ENCODE data around the gene ACSBG1.

The ACSBG1 gene

DNA sequence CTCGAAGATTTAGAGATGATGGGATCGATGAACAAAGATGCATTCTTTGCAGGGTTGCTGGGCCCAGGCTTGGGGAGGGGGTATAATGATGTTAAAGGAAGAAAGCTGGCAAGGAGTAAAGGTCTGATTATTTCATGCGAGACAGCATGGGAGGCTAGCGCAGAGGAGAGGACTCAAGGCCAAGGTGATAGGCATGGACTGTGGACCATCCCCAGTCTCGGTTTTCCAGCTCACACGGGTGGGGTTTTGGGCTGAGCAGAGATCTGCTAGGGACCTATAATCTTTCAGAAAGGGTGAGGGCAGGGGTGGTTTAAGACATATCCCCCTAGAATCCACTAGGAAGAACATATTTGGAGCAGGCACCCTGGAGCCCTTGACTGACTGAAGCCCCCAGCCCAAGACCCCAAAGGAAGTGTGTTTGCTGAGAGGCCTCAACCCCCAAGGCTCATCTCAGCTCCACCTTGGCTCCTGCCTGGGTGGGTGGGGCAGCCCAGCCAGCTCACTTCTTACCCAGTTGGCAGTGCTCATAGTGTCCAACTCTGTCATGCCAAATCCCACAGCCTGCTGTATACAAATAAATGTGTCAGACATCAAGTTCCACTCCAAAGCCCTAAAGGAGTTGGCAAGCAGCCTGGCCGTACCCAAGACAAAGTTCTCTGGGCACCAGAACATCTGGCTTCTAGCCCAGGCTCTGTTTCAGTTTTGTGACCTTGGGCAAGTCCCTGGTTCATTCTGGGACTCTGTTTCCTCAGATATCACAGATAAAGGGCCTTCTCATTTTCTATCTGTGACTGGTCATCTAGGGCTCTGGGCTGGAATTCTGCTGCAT, 17.9 kb downstream of the ACSBG1 start:
- no peaks in the 10 kb centered on the region for H3K4me1 Mint-ChIP-seq (ENCODE audit: low read depth)
- H3K27ac Mint-ChIP-seq: no peak overlapping the region
- H3K36me3 Mint-ChIP-seq (ENCODE audit: low read depth): no peaks in the 10 kb centered on the region
- H3K4me3 Mint-ChIP-seq: no peak overlapping the region
- H3K27me3 Mint-ChIP-seq: peaks cover 4% of the 10 kb centered on the region
- no peaks in the 10 kb centered on the region for H3K9me3 Mint-ChIP-seq

DNA sequence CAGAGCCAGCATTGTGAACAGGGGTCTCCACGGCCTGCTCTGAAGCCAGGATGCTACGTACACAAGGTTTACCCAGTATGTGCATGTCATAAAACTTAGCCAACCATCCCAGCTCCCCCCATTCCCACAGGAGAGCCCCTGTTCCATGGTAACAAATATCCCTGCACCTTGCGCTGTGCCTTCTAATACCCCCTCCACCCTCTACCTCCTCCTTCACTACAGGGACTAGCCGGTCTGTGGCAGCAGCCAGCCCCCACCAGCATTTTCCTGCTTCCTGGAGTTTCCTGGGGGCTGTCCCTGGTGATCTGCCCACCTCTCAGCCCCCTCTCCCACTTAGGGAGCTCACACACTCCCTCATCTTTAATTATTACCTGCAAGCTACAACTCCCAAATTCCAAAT, 20.4 kb downstream of the ACSBG1 start:
- H3K36me3 Mint-ChIP-seq (ENCODE audit: low read depth): no peaks in the 10 kb centered on the region
- H3K4me1 Mint-ChIP-seq (ENCODE audit: low read depth): no peaks in the 10 kb centered on the region
- H3K27ac Mint-ChIP-seq: no peak overlapping the region
- H3K4me3 Mint-ChIP-seq: no peak overlapping the region
- peaks cover 4% of the 10 kb centered on the region for H3K27me3 Mint-ChIP-seq
- H3K9me3 Mint-ChIP-seq: no peaks in the 10 kb centered on the region

GRCh38 chr15:78213425-78213750, 21.0 kb downstream of the ACSBG1 start:
- no peak overlapping the region for H3K27ac Mint-ChIP-seq
- H3K4me3 Mint-ChIP-seq: no peak overlapping the region
- no peaks in the 10 kb centered on the region for H3K4me1 Mint-ChIP-seq (ENCODE audit: low read depth)

GRCh38 chr15:78212546-78213424, 21.6 kb downstream of the ACSBG1 start:
- Mint-ChIP-seq H3K27ac (no peak overlapping the region), H3K4me1 (ENCODE audit: low read depth) (no peaks in the 10 kb centered on the region), H3K36me3 (ENCODE audit: low read depth) (no peaks in the 10 kb centered on the region), H3K9me3 (no peaks in the 10 kb centered on the region), H3K4me3 (no peak overlapping the region), H3K27me3 (peaks cover 4% of the 10 kb centered on the region)

More at GRCh38 chr15:78213425-78213750, 21.0 kb downstream of the ACSBG1 start:
- no peaks in the 10 kb centered on the region for H3K9me3 Mint-ChIP-seq
- peaks cover 4% of the 10 kb centered on the region for H3K27me3 Mint-ChIP-seq
- no peaks in the 10 kb centered on the region for H3K36me3 Mint-ChIP-seq (ENCODE audit: low read depth)

DNA sequence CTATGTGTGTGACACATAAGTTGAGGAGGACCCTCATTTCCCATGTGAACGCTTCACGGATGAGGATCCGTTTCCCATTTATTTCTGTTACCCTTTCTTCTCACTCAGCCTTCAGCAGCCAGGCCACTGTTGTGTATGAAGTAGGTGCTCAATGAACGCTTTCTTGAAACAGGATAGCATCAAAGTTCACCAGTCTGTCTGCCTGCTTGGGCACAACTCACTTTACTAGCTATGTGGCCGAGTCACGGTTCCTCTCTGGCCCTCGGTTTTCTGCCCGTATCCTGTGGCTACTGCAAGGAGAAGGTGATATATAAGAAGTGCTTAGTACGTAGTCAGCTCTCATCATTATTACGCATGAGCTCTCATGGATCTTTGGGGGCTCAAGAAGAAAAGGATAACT, 22.4 kb downstream of the ACSBG1 start:
- peaks cover 4% of the 10 kb centered on the region for H3K27me3 Mint-ChIP-seq
- H3K9me3 Mint-ChIP-seq: no peaks in the 10 kb centered on the region
- H3K4me1 Mint-ChIP-seq (ENCODE audit: low read depth): no peaks in the 10 kb centered on the region
- H3K36me3 Mint-ChIP-seq (ENCODE audit: low read depth): no peaks in the 10 kb centered on the region
- H3K4me3 Mint-ChIP-seq: no peak overlapping the region
- no peak overlapping the region for H3K27ac Mint-ChIP-seq

GRCh38 chr15:78211189-78211921, 23.0 kb downstream of the ACSBG1 start:
- Mint-ChIP-seq H3K4me3 (no peak overlapping the region), H3K27me3 (peaks cover 4% of the 10 kb centered on the region), H3K4me1 (ENCODE audit: low read depth) (no peaks in the 10 kb centered on the region), H3K27ac (no peak overlapping the region), H3K9me3 (no peaks in the 10 kb centered on the region), H3K36me3 (ENCODE audit: low read depth) (no peaks in the 10 kb centered on the region)

DNA sequence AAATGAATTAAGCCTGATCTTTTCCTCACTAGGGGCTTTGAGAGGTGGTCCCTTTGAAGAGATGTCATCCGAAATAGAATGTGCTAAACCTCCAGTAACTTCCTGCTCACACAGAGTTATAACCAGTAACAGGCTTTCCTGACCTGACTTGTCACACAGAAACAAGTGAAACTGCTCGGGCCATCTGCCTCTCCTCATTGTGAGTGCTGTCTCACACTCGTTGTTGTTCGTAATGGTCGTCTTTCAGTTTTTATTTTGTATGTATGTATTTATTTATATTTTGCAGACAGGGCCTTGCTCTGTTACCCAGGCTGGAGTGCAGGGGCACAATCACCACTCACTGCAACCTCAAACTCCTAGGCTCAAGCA, 24.0 kb downstream of the ACSBG1 start:
- Mint-ChIP-seq H3K27ac (no peak overlapping the region), H3K27me3 (peaks cover 4% of the 10 kb centered on the region), H3K4me3 (no peak overlapping the region), H3K4me1 (ENCODE audit: low read depth) (no peaks in the 10 kb centered on the region), H3K36me3 (ENCODE audit: low read depth) (no peaks in the 10 kb centered on the region), H3K9me3 (no peaks in the 10 kb centered on the region)

DNA sequence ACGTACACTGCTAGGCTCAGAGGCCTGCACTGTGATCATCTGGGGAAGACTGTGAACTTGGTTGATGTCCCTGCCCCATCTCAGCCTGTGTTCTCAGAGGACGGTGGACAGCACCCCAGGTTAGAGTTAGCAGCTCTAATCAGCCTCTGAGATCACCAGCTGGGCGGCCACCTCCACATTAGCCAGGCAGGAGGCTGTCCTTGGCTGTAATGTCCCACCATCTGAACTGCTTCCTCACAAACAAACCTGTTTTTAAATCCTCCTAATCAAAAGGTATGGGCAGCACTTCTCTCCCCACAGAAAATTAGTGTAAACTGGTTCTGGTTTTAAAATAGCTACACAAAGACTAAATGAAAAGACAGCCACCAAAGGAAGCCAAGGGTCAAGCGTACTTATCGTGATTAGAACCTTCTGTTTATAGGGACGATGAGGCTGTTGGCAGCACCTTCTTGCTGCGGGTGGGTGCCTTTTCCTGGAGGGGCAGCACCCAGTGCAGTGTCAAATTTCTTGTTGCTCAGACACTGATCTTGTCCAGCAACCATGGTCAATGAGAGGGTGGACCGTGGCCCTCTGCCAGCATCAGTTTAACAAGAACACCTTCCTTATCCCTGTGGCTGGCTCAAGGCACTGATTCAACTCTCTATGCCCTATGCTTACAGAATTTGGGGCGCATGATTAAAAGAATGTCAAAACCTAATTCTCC, 24.6 kb downstream of the ACSBG1 start:
- H3K27me3 Mint-ChIP-seq: peaks cover 4% of the 10 kb centered on the region
- H3K27ac Mint-ChIP-seq: no peak overlapping the region
- no peak overlapping the region for H3K4me3 Mint-ChIP-seq
- no peaks in the 10 kb centered on the region for H3K4me1 Mint-ChIP-seq (ENCODE audit: low read depth)
- no peaks in the 10 kb centered on the region for H3K36me3 Mint-ChIP-seq (ENCODE audit: low read depth)
- H3K9me3 Mint-ChIP-seq: no peaks in the 10 kb centered on the region

DNA sequence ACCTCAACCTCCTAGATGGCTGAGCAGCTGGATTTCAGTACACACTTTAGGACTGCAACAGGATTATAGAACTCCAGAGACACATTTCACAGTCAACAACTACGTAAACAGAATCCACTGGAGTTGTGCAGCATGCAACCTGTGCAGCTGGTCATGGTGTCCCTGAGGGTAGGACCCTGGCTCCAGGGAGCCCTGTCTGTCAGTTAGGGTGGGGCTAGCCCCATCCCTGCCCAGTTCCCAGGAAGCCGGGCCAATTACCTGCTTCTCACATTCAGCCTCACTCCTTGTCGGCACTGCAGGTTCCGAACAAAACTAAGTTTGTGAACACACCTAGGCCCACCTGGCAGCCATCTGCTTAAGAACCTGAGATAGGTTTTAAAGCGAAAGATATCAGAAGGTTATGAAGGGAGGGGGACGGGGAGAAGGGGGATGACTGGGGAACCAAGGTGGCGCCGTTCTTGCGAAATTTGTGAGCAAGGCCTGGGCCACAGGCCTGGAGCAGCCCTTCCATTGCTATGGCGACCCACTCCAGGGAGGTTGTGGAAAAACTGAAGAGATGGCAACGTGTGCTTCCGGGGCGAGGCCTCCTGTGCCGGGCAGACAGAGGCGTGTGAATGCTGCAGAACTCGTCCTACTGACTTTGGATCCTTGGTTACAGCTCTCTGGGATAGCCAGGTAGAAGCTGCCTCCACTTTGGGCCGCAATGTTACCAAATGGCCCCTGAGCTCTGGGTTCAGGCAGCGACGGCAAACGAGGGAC, 25.3 kb downstream of the ACSBG1 start:
- Mint-ChIP-seq H3K27ac (no peak overlapping the region), H3K4me3 (no peak overlapping the region), H3K36me3 (ENCODE audit: low read depth) (no peaks in the 10 kb centered on the region), H3K4me1 (ENCODE audit: low read depth) (no peaks in the 10 kb centered on the region), H3K27me3 (peaks cover 4% of the 10 kb centered on the region), H3K9me3 (no peaks in the 10 kb centered on the region)

DNA sequence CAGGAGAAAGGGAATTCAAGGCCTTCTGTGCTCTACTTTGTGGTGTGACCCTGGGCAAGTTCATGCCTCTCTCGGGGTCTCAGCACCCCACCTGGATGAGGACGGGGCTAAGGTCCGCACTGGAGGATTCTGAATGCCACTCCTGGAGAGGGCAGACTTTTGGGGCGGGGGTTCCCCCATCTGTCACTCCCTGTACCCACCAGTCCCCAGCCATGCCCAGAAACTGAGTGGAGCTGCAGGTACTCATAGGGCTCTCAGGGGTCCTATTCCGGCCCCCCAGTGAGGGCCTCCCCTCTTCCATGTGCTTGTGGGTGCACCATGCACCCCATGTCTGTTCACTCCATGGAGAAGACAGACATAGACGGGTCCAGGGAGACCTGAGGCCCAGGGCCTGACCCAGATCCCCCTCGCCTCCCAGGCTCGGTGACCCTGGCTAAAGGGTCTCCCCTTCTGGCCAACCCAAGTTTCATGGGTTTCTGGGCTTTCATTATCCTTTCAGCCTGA, 26.0 kb downstream of the ACSBG1 start:
- no peak overlapping the region for H3K27ac Mint-ChIP-seq
- H3K9me3 Mint-ChIP-seq: no peaks in the 10 kb centered on the region
- no peak overlapping the region for H3K4me3 Mint-ChIP-seq
- H3K27me3 Mint-ChIP-seq: peaks cover 4% of the 10 kb centered on the region
- H3K36me3 Mint-ChIP-seq (ENCODE audit: low read depth): no peaks in the 10 kb centered on the region
- no peaks in the 10 kb centered on the region for H3K4me1 Mint-ChIP-seq (ENCODE audit: low read depth)

DNA sequence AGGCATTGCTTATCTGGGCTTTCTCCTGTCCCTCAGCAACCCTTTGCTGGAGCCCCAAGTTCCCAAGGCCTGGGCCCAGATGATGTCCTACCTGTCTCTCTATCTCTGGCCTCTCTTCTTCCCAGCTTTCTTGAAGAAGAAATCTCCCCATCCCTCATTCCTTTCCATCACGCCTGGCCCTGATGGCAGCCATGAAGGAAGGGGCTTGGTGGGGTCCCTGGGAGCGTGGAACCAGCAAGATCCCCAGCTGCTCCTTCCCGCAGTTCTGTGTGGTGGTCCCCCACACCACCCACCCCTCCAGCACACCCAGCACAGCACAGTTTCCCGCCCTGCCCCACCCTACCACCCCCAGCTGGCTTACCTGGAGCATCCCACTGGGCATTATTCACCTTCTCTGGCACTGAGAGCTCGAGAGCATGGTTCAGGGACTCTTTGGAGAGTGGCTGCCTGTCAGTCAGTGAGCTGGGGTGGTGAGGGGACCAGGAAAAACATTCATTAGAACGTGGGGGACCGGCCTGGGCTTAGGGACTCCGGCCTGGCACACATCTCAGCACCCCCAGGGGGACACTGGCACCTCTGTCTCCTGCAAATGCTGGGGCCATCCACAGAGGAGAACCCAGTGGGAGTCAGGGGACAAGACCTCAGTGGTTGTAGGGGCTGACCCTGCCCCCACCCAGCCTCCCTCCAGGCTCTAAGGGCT, 26.6 kb downstream of the ACSBG1 start:
- no peak overlapping the region for H3K4me3 Mint-ChIP-seq
- H3K27me3 Mint-ChIP-seq: no peaks in the 10 kb centered on the region
- no peaks in the 10 kb centered on the region for H3K4me1 Mint-ChIP-seq (ENCODE audit: low read depth)
- no peaks in the 10 kb centered on the region for H3K36me3 Mint-ChIP-seq (ENCODE audit: low read depth)
- no peaks in the 10 kb centered on the region for H3K9me3 Mint-ChIP-seq
- no peak overlapping the region for H3K27ac Mint-ChIP-seq

- Mint-ChIP-seq H3K27ac (no peak overlapping the region), H3K27me3 (no peaks in the 10 kb centered on the region), H3K9me3 (no peaks in the 10 kb centered on the region), H3K4me3 (no peak overlapping the region), H3K36me3 (ENCODE audit: low read depth) (no peaks in the 10 kb centered on the region), H3K4me1 (ENCODE audit: low read depth) (no peaks in the 10 kb centered on the region)
These were observed 27.3 kb downstream of the ACSBG1 start for GRCh38 chr15:78207110-78207458.

GRCh38 chr15:78206326-78207109, 27.8 kb downstream of the ACSBG1 start:
- Mint-ChIP-seq H3K27ac (no peak overlapping the region), H3K4me3 (no peak overlapping the region), H3K9me3 (no peaks in the 10 kb centered on the region), H3K36me3 (ENCODE audit: low read depth) (no peaks in the 10 kb centered on the region), H3K27me3 (no peaks in the 10 kb centered on the region), H3K4me1 (ENCODE audit: low read depth) (no peaks in the 10 kb centered on the region)
